ENCODE data around the gene EIPR1.

Gene EIPR1

GRCh38 chr2:3345621-3346020 lies 32.0 kb downstream of the EIPR1 start:
- no peak for TF ChIP-seq CTCF (IDR thresholded peaks at IDR 0.05; ENCODE audit: borderline replicate concordance, insufficient read depth, low read depth, low read length)
- no peak overlapping the region for H3K4me3 ChIP-seq (ENCODE audit: low read depth, low read length)

GRCh38 chr2:3344897-3345296 lies 32.7 kb downstream of the EIPR1 start:
- no peak overlapping the region for H3K4me3 ChIP-seq (ENCODE audit: low read depth, low read length)
- no peak for TF ChIP-seq CTCF (IDR thresholded peaks at IDR 0.05; ENCODE audit: borderline replicate concordance, insufficient read depth, low read depth, low read length)

- no peak overlapping the region for H3K4me3 ChIP-seq (ENCODE audit: low read depth, low read length)
- TF ChIP-seq CTCF (IDR thresholded peaks at IDR 0.05; ENCODE audit: borderline replicate concordance, insufficient read depth, low read depth, low read length): no peak
These were observed 34.6 kb downstream of the EIPR1 start for GRCh38 chr2:3343012-3343411.

- H3K4me3 ChIP-seq (ENCODE audit: low read depth, low read length): no peak overlapping the region
- TF ChIP-seq CTCF (IDR thresholded peaks at IDR 0.05; ENCODE audit: borderline replicate concordance, insufficient read depth, low read depth, low read length): no peak
These were observed 35.3 kb downstream of the EIPR1 start for GRCh38 chr2:3342324-3342723.

GRCh38 chr2:3341336-3341735 lies 36.3 kb downstream of the EIPR1 start:
- no peak for TF ChIP-seq CTCF (IDR thresholded peaks at IDR 0.05; ENCODE audit: borderline replicate concordance, insufficient read depth, low read depth, low read length)
- H3K4me3 ChIP-seq (ENCODE audit: low read depth, low read length): no peak overlapping the region

GRCh38 chr2:3340144-3340543 lies 37.5 kb downstream of the EIPR1 start:
- no peak overlapping the region for H3K4me3 ChIP-seq (ENCODE audit: low read depth, low read length)
- TF ChIP-seq CTCF (IDR thresholded peaks at IDR 0.05; ENCODE audit: borderline replicate concordance, insufficient read depth, low read depth, low read length): no peak

- H3K4me3 ChIP-seq (ENCODE audit: low read depth, low read length): no peak overlapping the region
- no peak for TF ChIP-seq CTCF (IDR thresholded peaks at IDR 0.05; ENCODE audit: borderline replicate concordance, insufficient read depth, low read depth, low read length)
These were observed 39.3 kb downstream of the EIPR1 start for GRCh38 chr2:3338340-3338739.
